A549 treated with RU486 at 1 μM for 4 hours (cell line): ENCODE data around the gene ZNF644. TPM values are rescaled to one million over a fixed set of nuclear protein-coding genes. Genes with fewer than 3 reads are reported as not detected.

ENCODE experiments used
- total RNA-seq: library from RNA; stranded (reverse); fragments of 200-300 nt; extraction: Qiagen RNA extraction; gene quantifications from 5 replicates; pipeline ENCODE4 v1.2.3, GENCODE V29; 2022; ENCODE audit warnings: low read depth

Gene ZNF644
- total RNA-seq = 10.0 to 16.2 TPM (median 13.3 TPM) in 5 replicates

DNA sequence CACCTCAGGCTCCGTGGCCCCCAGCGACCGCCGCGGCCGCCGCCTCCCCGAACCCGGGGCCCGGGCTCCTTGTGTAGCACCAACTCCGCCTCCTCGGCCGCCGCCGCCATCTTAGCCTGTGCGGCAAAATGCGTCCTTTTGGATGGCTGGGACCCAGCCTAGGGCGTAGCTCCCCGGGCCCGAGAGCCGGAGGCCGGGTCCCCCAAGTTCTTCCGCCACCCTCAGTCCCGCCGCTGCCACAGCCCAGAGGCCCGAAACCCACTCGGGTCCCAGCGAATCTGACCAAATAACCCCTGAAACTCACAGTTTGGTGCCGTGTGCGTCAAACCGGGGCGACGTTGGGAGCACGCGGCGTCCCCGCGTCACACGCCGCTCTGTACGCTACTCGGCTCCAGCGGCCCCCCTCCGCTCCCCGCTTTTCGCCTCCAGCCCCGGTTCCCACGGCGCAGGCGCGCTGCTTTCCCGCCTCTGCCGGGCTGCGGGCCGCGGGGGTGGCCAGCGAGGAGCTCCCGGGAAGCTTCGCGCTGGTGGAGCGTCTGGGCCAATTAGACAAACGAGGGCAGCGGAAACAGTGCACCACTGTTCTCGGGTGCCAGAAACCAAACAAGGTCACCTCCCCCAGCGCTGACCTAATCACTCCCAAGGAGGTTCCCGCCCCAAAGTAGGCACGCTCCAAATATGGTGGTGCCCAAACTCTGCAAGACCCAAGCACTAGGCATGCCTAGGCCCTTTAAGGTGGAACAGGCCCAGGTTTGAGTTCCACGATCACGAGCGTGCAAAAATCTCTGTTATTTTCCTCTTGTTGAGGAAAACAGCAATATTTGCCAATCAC is at the start of gene ZNF644:
ZNF644 (minus strand) TSS at position 350 of the 832 bp plus-strand sequence. CDS start 39,682 bp downstream, outside the sequence.

